Amniotic stem cell (primary cell): ENCODE measurements around the gene CAMSAP3.
"Not testable (repeated sequence)": the region's sequence is repeated elsewhere in the genome, so short reads cannot be mapped to it uniquely, and the experiment has no call there.

Experiments used
- DNase-seq: peaks from one replicate; lab custom pipeline; 2025; lab: John Stamatoyannopoulos, UW

Gene CAMSAP3

GRCh38 chr19:7595466-7596133 lies at the start of gene CAMSAP3:
TSS of gene CAMSAP3 (plus strand) at chr19:7595863. CDS start at chr19:7596003, 140 bp downstream.
- no peak for DNase-seq

GRCh38 chr19:7545904-7546303 lies 49.8 kb upstream of the CAMSAP3 start:
- no peak for DNase-seq

GRCh38 chr19:7547159-7547558 lies 48.5 kb upstream of the CAMSAP3 start:
- DNase-seq = no peak

DNA sequence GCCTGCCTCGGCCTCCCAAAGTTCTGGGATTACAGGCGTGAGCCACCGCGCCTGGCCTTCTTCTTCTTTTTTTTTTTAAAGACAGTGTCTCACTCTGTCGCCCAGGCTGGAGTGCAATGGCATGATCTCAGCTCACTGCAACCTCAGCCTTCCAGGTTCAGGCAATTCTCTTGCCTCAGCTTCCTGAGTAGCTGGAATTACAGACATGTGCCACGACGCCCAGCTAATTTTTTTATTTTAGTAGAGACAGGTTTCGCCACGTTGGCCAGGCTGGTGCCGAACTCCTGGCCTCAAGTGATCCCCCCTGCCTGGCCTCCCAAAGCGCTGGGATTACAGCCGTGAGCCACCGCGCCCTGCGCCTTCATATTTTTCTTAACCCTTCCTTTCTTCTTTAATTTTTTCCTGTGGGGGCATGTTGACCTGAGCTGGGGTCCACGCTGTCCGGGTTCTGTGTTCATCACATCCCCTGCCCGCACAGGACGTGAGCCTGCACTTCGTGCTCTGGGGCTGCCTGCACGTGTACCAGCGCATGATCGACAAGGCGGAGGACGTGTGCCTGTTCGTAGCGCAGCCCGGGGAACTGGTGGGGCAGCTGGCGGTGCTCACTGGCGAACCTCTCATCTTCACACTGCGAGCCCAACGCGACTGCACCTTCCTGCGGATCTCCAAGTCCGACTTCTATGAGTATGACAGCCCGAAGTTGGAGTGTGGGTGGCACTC lies 46.1 kb upstream of the CAMSAP3 start:
- DNase-seq = no peak

- no peak for DNase-seq
Observed at GRCh38 chr19:7550169-7550770, 45.4 kb upstream of the CAMSAP3 start.

DNA sequence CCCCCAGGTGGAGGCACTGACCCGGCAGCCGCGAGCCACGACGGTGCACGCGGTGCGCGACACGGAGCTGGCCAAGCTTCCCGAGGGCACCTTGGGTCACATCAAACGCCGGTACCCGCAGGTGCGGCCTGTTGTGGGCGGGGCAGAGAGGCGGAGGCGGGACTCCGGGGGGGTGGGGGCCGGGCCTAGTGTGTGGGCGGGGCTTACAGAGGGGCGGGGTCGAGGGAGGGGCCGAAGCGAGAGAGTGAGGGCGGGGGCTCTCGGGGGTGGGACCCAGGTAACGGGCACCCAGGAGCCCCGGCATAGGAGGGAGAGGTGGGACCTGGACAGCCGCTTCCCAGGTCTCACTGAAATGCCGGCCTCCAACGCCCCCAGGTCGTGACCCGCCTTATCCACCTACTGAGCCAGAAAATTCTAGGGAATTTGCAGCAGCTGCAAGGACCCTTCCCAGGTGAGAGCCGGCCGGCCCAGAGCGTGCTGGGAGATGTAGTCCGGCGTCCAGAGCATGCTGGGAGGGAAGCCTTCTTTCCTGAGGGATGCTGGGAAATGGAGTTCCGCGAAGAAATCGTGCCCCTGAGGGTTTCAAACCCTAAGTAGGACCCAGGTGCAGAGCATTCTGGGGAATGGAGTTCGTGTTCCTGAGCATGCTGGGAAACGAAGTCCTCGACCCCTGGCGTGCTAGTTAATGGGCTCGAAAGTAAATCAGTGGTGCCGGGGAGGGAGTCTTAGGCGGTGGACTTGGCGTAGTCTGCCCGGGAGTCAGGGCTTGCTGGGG lies 44.5 kb upstream of the CAMSAP3 start:
- DNase-seq = no peak

GRCh38 chr19:7552781-7553180 lies 42.9 kb upstream of the CAMSAP3 start:
- DNase-seq = no peak

DNA sequence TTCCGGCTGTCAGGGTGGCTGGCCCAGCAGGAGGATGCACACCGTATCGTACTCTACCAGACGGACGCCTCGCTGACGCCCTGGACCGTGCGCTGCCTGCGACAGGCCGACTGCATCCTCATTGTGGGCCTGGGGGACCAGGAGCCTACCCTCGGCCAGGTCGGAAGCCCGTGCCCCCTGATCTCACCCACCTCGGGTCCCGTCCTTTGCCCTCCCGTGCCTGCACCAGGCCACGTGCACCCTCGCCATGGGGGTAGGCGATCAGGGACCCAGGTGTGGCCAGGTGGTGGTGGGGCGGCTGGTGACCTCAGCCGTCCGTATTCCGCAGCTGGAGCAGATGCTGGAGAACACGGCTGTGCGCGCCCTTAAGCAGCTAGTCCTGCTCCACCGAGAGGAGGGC lies 41.1 kb upstream of the CAMSAP3 start:
- no peak for DNase-seq

DNA sequence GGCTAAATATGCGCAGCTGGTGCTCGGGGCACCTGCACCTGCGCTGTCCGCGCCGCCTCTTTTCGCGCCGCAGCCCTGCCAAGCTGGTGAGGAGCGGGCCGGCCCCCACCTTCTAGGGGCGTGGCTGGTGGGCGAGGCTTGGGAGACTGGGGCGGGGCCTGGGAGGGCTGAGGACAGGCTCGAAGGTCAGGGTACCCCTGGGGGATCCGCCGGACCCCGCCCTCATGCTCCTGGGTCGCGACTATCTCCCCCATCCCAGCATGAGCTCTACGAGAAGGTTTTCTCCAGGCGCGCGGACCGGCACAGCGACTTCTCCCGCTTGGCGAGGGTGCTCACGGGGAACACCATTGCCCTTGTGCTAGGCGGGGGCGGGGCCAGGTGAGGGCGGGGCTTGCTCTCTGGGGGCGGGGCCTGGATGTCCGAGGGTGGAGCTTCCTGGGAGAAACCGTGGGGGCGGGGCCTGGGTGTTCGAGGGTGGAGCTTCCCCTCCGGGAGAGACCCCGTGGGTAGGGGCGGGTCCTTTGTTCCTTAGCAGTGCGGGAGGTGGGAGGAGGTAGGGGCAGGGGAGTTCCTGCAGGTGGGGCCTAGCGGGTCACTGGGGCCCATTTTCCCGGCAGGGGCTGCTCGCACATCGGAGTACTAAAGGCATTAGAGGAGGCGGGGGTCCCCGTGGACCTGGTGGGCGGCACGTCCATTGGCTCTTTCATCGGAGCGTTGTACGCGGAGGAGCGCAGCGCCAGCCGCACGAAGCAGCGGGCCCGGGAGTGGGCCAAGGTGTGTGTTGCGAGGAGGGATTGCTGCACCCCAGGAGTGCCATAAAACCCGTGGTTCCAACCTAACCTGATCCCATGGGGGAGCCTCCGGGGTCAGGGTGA lies 40.4 kb upstream of the CAMSAP3 start:
- DNase-seq = no peak

DNA sequence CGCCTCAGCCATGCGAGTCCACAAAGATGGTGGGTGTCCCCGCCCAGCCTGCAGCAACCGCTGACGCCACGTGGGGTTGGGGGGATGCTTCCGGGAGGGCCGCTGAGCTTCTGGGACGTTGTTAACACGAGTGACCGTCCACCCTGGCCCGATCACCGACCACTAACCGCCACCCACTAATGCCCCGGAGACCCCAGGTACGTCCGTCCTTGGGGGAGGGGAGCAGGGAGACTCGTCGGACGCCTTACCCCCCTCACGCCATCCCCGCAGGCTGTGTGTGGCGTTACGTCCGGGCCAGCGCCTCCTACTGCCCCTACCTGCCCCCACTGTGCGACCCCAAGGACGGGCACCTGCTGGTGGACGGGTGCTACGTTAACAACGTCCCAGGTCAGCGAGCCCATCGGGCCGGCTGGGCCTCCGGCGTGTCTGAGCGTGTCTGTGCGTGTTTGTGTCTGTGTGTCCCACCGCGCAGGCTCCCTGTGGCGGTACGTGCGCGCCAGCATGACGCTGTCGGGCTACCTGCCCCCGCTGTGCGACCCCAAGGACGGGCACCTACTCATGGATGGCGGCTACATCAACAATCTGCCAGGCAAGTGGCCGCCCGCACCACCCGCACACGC lies 38.9 kb upstream of the CAMSAP3 start:
- DNase-seq = no peak

DNA sequence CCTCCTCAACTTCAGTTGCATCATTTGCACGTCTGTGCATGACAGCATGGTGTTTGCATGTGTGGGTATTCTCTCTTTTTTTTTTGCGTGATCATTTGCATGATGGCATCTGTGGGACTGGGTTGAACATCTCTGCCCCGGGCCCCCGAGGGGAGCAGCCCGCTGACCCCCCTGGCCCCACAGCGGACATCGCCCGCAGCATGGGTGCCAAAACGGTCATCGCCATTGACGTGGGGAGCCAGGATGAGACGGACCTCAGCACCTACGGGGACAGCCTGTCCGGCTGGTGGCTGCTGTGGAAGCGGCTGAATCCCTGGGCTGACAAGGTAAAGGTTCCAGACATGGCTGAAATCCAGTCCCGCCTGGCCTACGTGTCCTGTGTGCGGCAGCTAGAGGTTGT lies 37.0 kb upstream of the CAMSAP3 start:
- no peak for DNase-seq

DNA sequence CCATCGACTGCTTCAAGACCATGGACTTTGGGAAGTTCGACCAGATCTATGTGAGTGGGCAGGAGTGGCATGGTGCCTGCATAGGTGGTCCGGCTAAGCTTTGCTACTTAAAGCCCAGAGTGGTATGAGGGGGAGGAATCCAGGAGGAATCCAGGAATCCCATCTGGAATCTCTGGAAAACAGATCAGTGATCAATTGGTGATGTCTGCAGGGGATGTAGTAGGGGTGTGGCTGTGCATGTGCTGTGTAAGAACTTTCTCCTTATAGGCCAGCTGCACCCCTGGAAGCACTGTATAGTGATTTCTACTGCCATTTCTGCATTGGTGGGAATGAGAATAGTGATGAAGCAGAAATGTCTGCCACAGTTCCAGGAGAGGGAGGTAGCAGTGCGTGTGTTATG lies 36.6 kb upstream of the CAMSAP3 start:
- DNase-seq = no peak

GRCh38 chr19:7560255-7560654 lies 35.4 kb upstream of the CAMSAP3 start:
- DNase-seq = no peak

GRCh38 chr19:7561325-7561724 lies 34.3 kb upstream of the CAMSAP3 start:
- no peak for DNase-seq

GRCh38 chr19:7562646-7563393 lies 32.8 kb upstream of the CAMSAP3 start:
- no peak for DNase-seq

DNA sequence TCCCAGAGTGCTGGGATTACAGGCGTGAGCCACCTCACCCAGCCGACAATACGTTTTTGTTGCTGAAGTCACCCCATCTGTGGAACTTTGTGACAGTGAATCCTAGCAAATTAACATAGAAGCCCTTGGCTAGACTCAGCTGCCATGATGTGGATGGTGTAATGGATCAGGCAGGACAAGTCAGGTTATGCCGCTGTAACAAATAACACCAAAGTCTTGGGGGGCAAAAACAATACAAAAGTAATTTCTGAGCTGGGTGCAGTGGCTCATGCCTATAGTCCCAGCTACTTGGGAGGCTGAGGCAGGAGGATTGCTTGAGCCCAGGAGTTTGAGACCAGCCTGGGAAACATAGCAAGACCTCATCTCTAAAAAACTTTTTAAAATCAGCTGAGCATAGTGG lies 30.8 kb upstream of the CAMSAP3 start:
- DNase-seq = no peak

- no peak for DNase-seq
Observed at GRCh38 chr19:7565332-7565731, 30.3 kb upstream of the CAMSAP3 start.

GRCh38 chr19:7570761-7571160 lies 24.9 kb upstream of the CAMSAP3 start:
- no peak for DNase-seq

DNA sequence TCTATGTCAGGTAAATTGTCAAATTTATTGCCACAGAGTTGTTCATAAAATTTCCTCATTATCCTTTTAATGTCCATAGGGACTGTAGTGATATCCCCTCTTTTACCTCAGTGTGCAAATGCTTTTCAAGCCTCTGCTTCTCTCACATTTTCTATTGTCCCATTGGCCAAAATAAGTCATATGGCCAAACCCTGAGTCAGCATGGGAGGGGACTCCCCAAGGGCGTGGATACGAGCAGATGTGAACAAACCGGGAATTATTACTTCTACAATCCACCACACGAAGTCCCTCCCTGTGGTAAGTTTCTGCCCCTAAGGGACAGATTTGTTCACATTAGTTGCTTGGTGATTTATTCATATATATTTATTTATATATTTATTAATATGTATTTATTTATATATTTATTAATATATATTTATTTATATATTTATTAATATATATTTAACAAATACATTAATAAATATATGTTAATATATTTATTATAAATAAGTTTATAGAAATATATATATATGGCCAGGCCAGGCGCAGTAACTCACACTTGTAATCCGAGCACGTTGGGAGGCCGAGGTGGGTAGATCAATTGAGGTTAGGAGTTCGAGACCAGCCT lies 20.1 kb upstream of the CAMSAP3 start:
- DNase-seq = no peak

GRCh38 chr19:7577422-7577821 lies 18.2 kb upstream of the CAMSAP3 start:
- DNase-seq = not testable (repeated sequence)
